SK-N-SH (cell line): ENCODE data around the gene CYP2C8. TPM values are rescaled to one million over a fixed set of nuclear protein-coding genes. Genes with fewer than 3 reads are reported as not detected.

Experiments used
- CTCF ChIA-PET: fragments of 300-600, 350-600 bp; formaldehyde crosslinking; extraction: SDS; loops from one replicate; lab custom pipeline; 2021; lab: Yijun Ruan, JAX
- POLR2A ChIA-PET: fragments of 350-600 bp; sonication (Branson Sonifier 250); formaldehyde crosslinking; extraction: SDS; loops from one replicate; lab custom pipeline; 2020; ENCODE audit warnings: antibody characterized with exemption, inconsistent platforms; lab: Yijun Ruan, JAX
- DNase-seq: peaks from one replicate; pipeline ENCODE4 v3.0.0; 2012
- H2AFZ ChIP-seq: fragments of 200-600 bp; sonication (generic); 2 replicates; pipeline ENCODE4 v1.8.1; 2016; ENCODE audit warnings: antibody characterized with exemption, mild to moderate bottlenecking, low read depth
- H3F3A ChIP-seq: fragments of 200-600 bp; sonication (generic); replicated peaks from 2 replicates; pipeline ENCODE3; 2016; ENCODE audit warnings: antibody characterized with exemption, mild to moderate bottlenecking; ENCODE audit not compliant: insufficient read depth
- H3K27ac ChIP-seq, 2 experiments: fragments of 200-500 bp in 1 of 2; fragments of 200-600 bp in 1 of 2; sonication (Bioruptor generic) in 1 of 2; sonication (generic), shearing (Covaris generic) in 1 of 2; 2 replicates each; pipeline versions ENCODE4 v1.5.1 to v1.6.1; 2014 to 2016; ENCODE audit warnings: low read depth in 2 of 2, inconsistent platforms in 1 of 2, low read length in 1 of 2, mild to moderate bottlenecking in 1 of 2, mixed read lengths in 1 of 2
- H3K27me3 ChIP-seq: fragments of 200-600 bp; sonication (generic), shearing (Covaris generic); 2 replicates; pipeline ENCODE4 v1.6.1; 2016; ENCODE audit warnings: mixed run types; ENCODE audit not compliant: insufficient read depth
- H3K36me3 ChIP-seq, 2 experiments: fragments of 200-500 bp in 1 of 2; fragments of 200-600 bp in 1 of 2; sonication (Bioruptor generic) in 1 of 2; sonication (generic) in 1 of 2; replicated peaks in 1 of 2; 2 replicates each; pipeline versions ENCODE3 to v1.5.1; 2014 to 2016; ENCODE audit warnings: low read length in 1 of 2, mild to moderate bottlenecking in 1 of 2; ENCODE audit not compliant: insufficient read depth in 2 of 2, control insufficient read depth in 1 of 2
- H3K4me1 ChIP-seq, 2 experiments: fragments of 200-500 bp in 1 of 2; fragments of 200-600 bp in 1 of 2; sonication (Bioruptor generic) in 1 of 2; sonication (generic), shearing (Covaris generic) in 1 of 2; 2 replicates each; pipeline versions ENCODE4 v1.5.1 to v1.6.1; 2014 to 2016; ENCODE audit warnings: low read depth in 1 of 2, low read length in 1 of 2, mixed run types in 1 of 2; ENCODE audit not compliant: insufficient read depth in 2 of 2, control insufficient read depth in 1 of 2
- H3K4me2 ChIP-seq: fragments of 200-600 bp; sonication (generic), shearing (Covaris generic); 2 replicates; pipeline ENCODE4 v1.6.1; 2017; ENCODE audit warnings: mixed run types
- H3K4me3 ChIP-seq, 2 experiments: fragments of 200-500 bp in 1 of 2; fragments of 200-600 bp in 1 of 2; sonication (Bioruptor generic) in 1 of 2; sonication (generic), shearing (Covaris generic) in 1 of 2; 2 replicates each; pipeline versions ENCODE4 v1.5.1 to v1.8.1; 2014 to 2016; ENCODE audit warnings: low read depth in 2 of 2, inconsistent platforms in 1 of 2, low read length in 1 of 2, mild to moderate bottlenecking in 1 of 2, mixed read lengths in 1 of 2, moderate library complexity in 1 of 2
- H3K79me2 ChIP-seq: fragments of 200-600 bp; sonication (generic); 2 replicates; pipeline ENCODE4 v1.8.1; 2017; ENCODE audit warnings: mild to moderate bottlenecking; ENCODE audit not compliant: insufficient read depth
- H3K9ac ChIP-seq: fragments of 200-600 bp; sonication (generic); 2 replicates; pipeline ENCODE4 v1.6.1; 2017; ENCODE audit warnings: mixed run types
- H3K9me2 ChIP-seq: fragments of 200-600 bp; sonication (generic); 2 replicates; pipeline ENCODE4 v1.6.1; 2017; ENCODE audit warnings: mixed run types
- H3K9me3 ChIP-seq: fragments of 200-600 bp; sonication (generic); 2 replicates; pipeline ENCODE4 v1.6.1; 2017; ENCODE audit warnings: mixed run types, mild to moderate bottlenecking, moderate library complexity
- H4K20me1 ChIP-seq: fragments of 200-600 bp; sonication (generic); 2 replicates; pipeline ENCODE4 v1.6.1; 2017; ENCODE audit warnings: mild to moderate bottlenecking, mixed run types; ENCODE audit not compliant: insufficient read depth
- ELF1 ChIP-seq: IDR thresholded peaks from 2 replicates; pipeline ENCODE4 v1.4.0; 2012
- EP300 ChIP-seq, 2 experiments: IDR thresholded peaks; 2 replicates each; pipeline versions ENCODE4 v1.4.0 to v1.6.1; 2012; ENCODE audit warnings: borderline replicate concordance in 1 of 2, low read depth in 1 of 2, low read length in 1 of 2
- EZH2phosphoT487 ChIP-seq: fragments of 200-600 bp; sonication (generic); IDR thresholded peaks from 2 replicates; pipeline ENCODE4 v1.6.1; 2017; ENCODE audit warnings: low read depth, mixed run types, mild to moderate bottlenecking, antibody characterized with exemption, moderate library complexity, borderline replicate concordance
- FOXM1 ChIP-seq: IDR thresholded peaks from 2 replicates; pipeline ENCODE4 v1.4.0; 2012; ENCODE audit warnings: low read depth, mild to moderate bottlenecking
- GATA2 ChIP-seq: sonication (generic); formaldehyde crosslinking; IDR thresholded peaks from 2 replicates; pipeline ENCODE4 v1.5.0; 2020; ENCODE audit warnings: mild to moderate bottlenecking, missing genetic modification reagents
- JUND ChIP-seq: IDR thresholded peaks from 2 replicates; pipeline ENCODE4 v1.4.0; 2012
- MAX ChIP-seq: IDR thresholded peaks from 2 replicates; pipeline ENCODE4 v1.4.0; 2012; ENCODE audit warnings: low read depth
- MEF2A ChIP-seq: IDR thresholded peaks from 2 replicates; pipeline ENCODE4 v1.4.0; 2012; ENCODE audit warnings: low read depth, borderline replicate concordance
- NRF1 ChIP-seq: IDR thresholded peaks from 2 replicates; pipeline ENCODE4 v1.6.1; 2012; ENCODE audit warnings: low read depth, mild to moderate bottlenecking, low read length
- RAD21 ChIP-seq: IDR thresholded peaks from 2 replicates; pipeline ENCODE4 v1.6.1; 2012; ENCODE audit warnings: mild to moderate bottlenecking, low read length
- RCOR1 ChIP-seq: fragments of 150-350 bp; IDR thresholded peaks from 2 replicates; pipeline ENCODE4 v1.6.1; 2017; ENCODE audit warnings: antibody characterized with exemption, low read length
- RXRA ChIP-seq: IDR thresholded peaks from 2 replicates; pipeline ENCODE4 v1.4.0; 2012; ENCODE audit warnings: low read depth, mild to moderate bottlenecking, borderline replicate concordance
- SIN3A ChIP-seq: IDR thresholded peaks from 2 replicates; pipeline ENCODE4 v1.6.1; 2012; ENCODE audit warnings: low read depth, mild to moderate bottlenecking, low read length, moderate library complexity, borderline replicate concordance
- SMC3 ChIP-seq: IDR thresholded peaks from 2 replicates; pipeline ENCODE4 v1.6.1; 2012; ENCODE audit warnings: low read depth, low read length, improper control_type of control experiment
- TAF1 ChIP-seq: IDR thresholded peaks from 2 replicates; pipeline ENCODE4 v1.6.1; 2012; ENCODE audit warnings: low read depth, mild to moderate bottlenecking, low read length, moderate library complexity, borderline replicate concordance
- TEAD4 ChIP-seq: IDR thresholded peaks from 2 replicates; pipeline ENCODE4 v1.4.0; 2012; ENCODE audit warnings: mild to moderate bottlenecking, borderline replicate concordance; ENCODE audit not compliant: insufficient read depth
- YY1 ChIP-seq: IDR thresholded peaks from 2 replicates; pipeline ENCODE4 v1.4.0; 2012; ENCODE audit warnings: low read depth, mild to moderate bottlenecking
- WGBS: methylation state at CpG from one replicate; pipeline ENCODE4 v1.1.6; 2017; ENCODE audit warnings: low lambda C conversion rate; 5-methylcytosine and 5-hydroxymethylcytosine counted together
- polyA plus RNA-seq, 3 experiments: library from polyadenylated mRNA; depleted of rRNA; stranded (reverse); fragments of >200 nt; gene quantifications; 2 replicates each; pipeline ENCODE4 v1.2.3, GENCODE V29; 2012
- TF ChIP-seq, protein P1 (sequence below): IDR thresholded peaks from 2 replicates; pipeline ENCODE4; 2012
- TF ChIP-seq, protein P2 (sequence below): fragments of 150-350 bp; IDR thresholded peaks from 2 replicates; pipeline ENCODE4 v1.6.1; 2017; ENCODE audit warnings: antibody characterized with exemption, low read length, low read depth, borderline replicate concordance
- TF ChIP-seq, protein P3 (sequence below): IDR thresholded peaks from 2 replicates; pipeline ENCODE4 v1.4.0; 2012; ENCODE audit warnings: low read depth, borderline replicate concordance

CYP2C8 gene
- polyA plus RNA-seq, 1 of the 3 experiments (the other 2 are of a cell fraction): 0.02 TPM

GRCh38 chr10:95049919-95050318 is 19.4 kb downstream of the CYP2C8 start (continued):
- no peak for TF ChIP-seq EZH2phosphoT487
- TF ChIP-seq RXRA: no peak
- no peak for TF ChIP-seq RCOR1
- no peak for TF ChIP-seq RAD21
- no peak for TF ChIP-seq TAF1
- no peak for TF ChIP-seq MAX
- TF ChIP-seq, protein P1, sequence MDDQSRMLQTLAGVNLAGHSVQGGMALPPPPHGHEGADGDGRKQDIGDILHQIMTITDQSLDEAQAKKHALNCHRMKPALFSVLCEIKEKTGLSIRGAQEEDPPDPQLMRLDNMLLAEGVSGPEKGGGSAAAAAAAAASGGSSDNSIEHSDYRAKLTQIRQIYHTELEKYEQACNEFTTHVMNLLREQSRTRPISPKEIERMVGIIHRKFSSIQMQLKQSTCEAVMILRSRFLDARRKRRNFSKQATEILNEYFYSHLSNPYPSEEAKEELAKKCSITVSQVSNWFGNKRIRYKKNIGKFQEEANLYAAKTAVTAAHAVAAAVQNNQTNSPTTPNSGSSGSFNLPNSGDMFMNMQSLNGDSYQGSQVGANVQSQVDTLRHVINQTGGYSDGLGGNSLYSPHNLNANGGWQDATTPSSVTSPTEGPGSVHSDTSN: no peak

GRCh38 chr10:95048206-95048605 is 21.1 kb downstream of the CYP2C8 start:
- Histone ChIP-seq H3K9ac (no peak overlapping the region), H3F3A (no peaks in the 10 kb centered on the region), H3K9me3 (no peaks in the 10 kb centered on the region), H3K4me2 (no peak overlapping the region), H3K9me2 (no peaks in the 10 kb centered on the region), H2AFZ (no peak overlapping the region), H3K27me3 (no peaks in the 10 kb centered on the region), H3K27ac (no peak overlapping the region), H3K79me2 (no peaks in the 10 kb centered on the region), H3K36me3 (no peaks in the 10 kb centered on the region), H3K4me3 (no peak overlapping the region), H4K20me1 (no peaks in the 10 kb centered on the region), H3K4me1 (no peaks in the 10 kb centered on the region)
- TF ChIP-seq TEAD4: no peak
- TF ChIP-seq JUND: no peak
- no peak for TF ChIP-seq MEF2A
- TF ChIP-seq, protein P2, sequence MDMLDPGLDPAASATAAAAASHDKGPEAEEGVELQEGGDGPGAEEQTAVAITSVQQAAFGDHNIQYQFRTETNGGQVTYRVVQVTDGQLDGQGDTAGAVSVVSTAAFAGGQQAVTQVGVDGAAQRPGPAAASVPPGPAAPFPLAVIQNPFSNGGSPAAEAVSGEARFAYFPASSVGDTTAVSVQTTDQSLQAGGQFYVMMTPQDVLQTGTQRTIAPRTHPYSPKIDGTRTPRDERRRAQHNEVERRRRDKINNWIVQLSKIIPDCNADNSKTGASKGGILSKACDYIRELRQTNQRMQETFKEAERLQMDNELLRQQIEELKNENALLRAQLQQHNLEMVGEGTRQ: no peak
- TF ChIP-seq, protein P3, sequence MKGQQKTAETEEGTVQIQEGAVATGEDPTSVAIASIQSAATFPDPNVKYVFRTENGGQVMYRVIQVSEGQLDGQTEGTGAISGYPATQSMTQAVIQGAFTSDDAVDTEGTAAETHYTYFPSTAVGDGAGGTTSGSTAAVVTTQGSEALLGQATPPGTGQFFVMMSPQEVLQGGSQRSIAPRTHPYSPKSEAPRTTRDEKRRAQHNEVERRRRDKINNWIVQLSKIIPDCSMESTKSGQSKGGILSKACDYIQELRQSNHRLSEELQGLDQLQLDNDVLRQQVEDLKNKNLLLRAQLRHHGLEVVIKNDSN: no peak
- no peak for TF ChIP-seq GATA2 (CRISPR knock-in tag)
- no peak for TF ChIP-seq YY1
- TF ChIP-seq SMC3: no peak
- no peak for TF ChIP-seq EP300 (IDR thresholded peaks at IDR 0.05; ENCODE audit: borderline replicate concordance in 1 of 2, low read depth in 1 of 2, low read length in 1 of 2)
- TF ChIP-seq SIN3A: no peak
- TF ChIP-seq, protein P1: no peak
- no peak for TF ChIP-seq MAX
- TF ChIP-seq NRF1: no peak
- TF ChIP-seq FOXM1: no peak
- TF ChIP-seq RXRA: no peak
- TF ChIP-seq ELF1: no peak
- ChIA-PET POLR2A (no interaction called here), CTCF (no interaction called here)
- no peak for DNase-seq
- WGBS: 32% methylated on average over 2 of the region's 2 CpGs
